Peyer's patch (tissue), 4 donors: ENCODE data around the gene DYRK1A. TPM values are rescaled to one million over a fixed set of nuclear protein-coding genes. Genes with fewer than 3 reads are reported as not detected.

Experiments
- DNase-seq, 3 donors: peaks; one replicate each; pipeline ENCODE4 v3.0.0-alpha.2; 2017 to 2019
- H3K27ac ChIP-seq, 4 donors: fragments of 200-600 bp; sonication (generic); one replicate each; pipeline ENCODE4 v1.5.1; 2016 to 2019
- H3K27me3 ChIP-seq, 2 donors: fragments of 200-600 bp; sonication (generic); one replicate each; pipeline ENCODE4 v1.5.1; 2019
- H3K36me3 ChIP-seq, 3 donors: fragments of 200-600 bp; sonication (generic); one replicate each; pipeline ENCODE4 v1.5.1; 2016 to 2019
- H3K4me1 ChIP-seq, 4 donors: fragments of 200-600 bp; sonication (generic); one replicate each; pipeline ENCODE4 v1.5.1; 2016 to 2019
- H3K4me3 ChIP-seq, 4 donors: fragments of 200-600 bp; sonication (generic); 1 replicate in 3 of 4; 2 replicates in 1 of 4; pipeline ENCODE4 v1.5.1; 2016 to 2019; ENCODE audit warnings: mild to moderate bottlenecking in 1 of 4
- H3K9me3 ChIP-seq, 4 donors: fragments of 200-600 bp; sonication (generic); one replicate each; pipeline ENCODE4 v1.5.1; 2016 to 2019; ENCODE audit warnings: mild to moderate bottlenecking in 1 of 4
- POLR2A ChIP-seq, 2 donors: fragments of 450-650 bp; IDR thresholded peaks; one replicate each; pipeline ENCODE4 v1.5.1; 2017; ENCODE audit warnings: antibody characterized with exemption in 2 of 2, mild to moderate bottlenecking in 2 of 2, moderate library complexity in 2 of 2
- total RNA-seq, 4 donors: library from RNA; depleted of rRNA; stranded (reverse); fragments of >200 nt; gene quantifications; one replicate each; pipeline ENCODE4 v1.1.0, GENCODE V29; 2016
- TF ChIP-seq, protein P1 (sequence below), 6 experiments: fragments of 450-650 bp in 4 of 6; fragments of 200-600 bp in 2 of 6; sonication (generic) in 1 of 6; IDR thresholded peaks; one replicate each; pipeline ENCODE4 v1.5.1; 2017 to 2019; ENCODE audit warnings: antibody characterized with exemption in 6 of 6, mild to moderate bottlenecking in 3 of 6, moderate library complexity in 1 of 6

The DYRK1A gene
- total RNA-seq, 4 donors from 2014 or later = 68.8 to 133 (median 81.3) TPM

DNA sequence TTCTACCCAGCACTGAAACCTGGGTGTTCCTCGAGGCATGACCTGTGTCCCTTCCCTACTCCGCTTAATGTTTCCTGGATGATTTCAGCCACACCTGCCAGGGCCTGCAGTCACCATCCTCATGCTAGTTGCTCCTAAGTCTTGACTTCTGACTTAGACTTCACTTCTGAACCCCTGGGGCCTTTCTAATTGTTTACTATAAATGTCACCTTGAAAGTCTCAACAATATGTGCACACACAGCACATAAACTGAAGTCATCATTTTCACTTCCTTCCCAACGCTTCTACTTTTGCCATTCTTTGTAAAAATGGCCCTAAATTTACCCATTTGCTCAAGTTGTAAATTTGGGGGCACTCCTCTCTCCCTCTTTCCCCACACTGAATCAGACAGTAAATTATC, 141.1 kb downstream of the DYRK1A start:
- Histone ChIP-seq H3K27ac (no peak overlapping the region), H3K4me3 (no peak overlapping the region), H3K27me3 (no peaks in the 10 kb centered on the region), H3K9me3 (no peaks in the 10 kb centered on the region), H3K4me1 (no peaks in the 10 kb centered on the region), H3K36me3 (peaks cover 0 to 90% (median 0%) of the 10 kb centered on the region in 3 donors)
- no peak for DNase-seq
- no peak for TF ChIP-seq POLR2A (IDR thresholded peaks at IDR 0.05)
- TF ChIP-seq, protein P1, sequence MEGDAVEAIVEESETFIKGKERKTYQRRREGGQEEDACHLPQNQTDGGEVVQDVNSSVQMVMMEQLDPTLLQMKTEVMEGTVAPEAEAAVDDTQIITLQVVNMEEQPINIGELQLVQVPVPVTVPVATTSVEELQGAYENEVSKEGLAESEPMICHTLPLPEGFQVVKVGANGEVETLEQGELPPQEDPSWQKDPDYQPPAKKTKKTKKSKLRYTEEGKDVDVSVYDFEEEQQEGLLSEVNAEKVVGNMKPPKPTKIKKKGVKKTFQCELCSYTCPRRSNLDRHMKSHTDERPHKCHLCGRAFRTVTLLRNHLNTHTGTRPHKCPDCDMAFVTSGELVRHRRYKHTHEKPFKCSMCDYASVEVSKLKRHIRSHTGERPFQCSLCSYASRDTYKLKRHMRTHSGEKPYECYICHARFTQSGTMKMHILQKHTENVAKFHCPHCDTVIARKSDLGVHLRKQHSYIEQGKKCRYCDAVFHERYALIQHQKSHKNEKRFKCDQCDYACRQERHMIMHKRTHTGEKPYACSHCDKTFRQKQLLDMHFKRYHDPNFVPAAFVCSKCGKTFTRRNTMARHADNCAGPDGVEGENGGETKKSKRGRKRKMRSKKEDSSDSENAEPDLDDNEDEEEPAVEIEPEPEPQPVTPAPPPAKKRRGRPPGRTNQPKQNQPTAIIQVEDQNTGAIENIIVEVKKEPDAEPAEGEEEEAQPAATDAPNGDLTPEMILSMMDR (IDR thresholded peaks at IDR 0.05) = no peak

DNA sequence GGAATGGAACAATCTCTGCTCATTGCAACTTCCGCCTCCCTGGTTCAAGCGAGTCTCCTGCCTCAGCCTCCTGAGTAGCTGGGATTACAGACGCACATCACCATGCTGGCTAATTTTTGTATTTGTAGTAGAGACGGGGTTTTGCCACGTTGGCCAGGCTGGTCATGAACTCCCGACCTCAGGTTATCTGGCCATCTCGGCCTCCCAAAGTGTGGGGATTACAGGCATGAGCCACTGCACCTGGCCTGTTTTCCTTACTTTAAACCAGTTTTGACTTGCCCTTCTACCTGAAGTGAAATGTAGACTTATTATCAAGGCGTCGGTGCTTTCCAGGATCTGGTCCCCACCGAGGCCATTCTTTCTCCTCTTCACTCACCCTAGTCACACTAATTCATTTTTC, 141.8 kb downstream of the DYRK1A start:
- Histone ChIP-seq H3K9me3 (no peaks in the 10 kb centered on the region), H3K4me1 (no peaks in the 10 kb centered on the region), H3K27ac (no peak overlapping the region), H3K36me3 (peaks cover 0 to 92% (median 0%) of the 10 kb centered on the region in 3 donors), H3K27me3 (no peaks in the 10 kb centered on the region), H3K4me3 (no peak overlapping the region)
- DNase-seq = no peak
- no peak for TF ChIP-seq POLR2A (IDR thresholded peaks at IDR 0.05)
- TF ChIP-seq, protein P1 (IDR thresholded peaks at IDR 0.05) = no peak

DNA sequence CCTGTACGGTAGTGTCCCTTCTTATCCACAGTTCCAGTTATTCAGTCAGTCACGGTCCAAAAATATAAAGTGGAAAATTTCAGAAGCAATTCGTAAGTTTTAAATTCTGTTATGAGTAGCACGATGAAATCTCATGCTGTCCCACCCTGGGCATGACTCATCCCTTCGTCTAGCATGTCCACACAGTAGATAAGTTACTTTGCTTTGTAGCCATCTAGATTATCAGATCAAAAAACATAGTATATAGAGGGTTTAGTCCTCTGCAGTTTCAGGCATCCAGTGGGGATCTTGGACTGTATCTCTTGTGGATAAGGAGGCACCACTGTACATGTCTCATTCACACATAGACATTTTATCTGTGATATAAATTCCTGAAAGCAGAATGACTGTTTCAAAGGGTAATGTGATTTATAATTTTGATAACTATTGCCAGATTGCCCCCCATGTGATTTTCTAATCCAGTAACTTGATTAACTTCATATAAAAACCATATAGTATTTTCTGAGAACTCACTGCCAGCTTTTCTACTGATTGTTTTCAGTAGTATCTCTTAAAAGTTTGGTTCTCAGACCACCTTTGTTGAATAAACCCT, 143.3 kb downstream of the DYRK1A start:
- H3K4me3 ChIP-seq = no peak overlapping the region
- H3K4me1 ChIP-seq = no peaks in the 10 kb centered on the region
- no peaks in the 10 kb centered on the region for H3K27me3 ChIP-seq
- no peaks in the 10 kb centered on the region for H3K9me3 ChIP-seq
- TF ChIP-seq, protein P1 (IDR thresholded peaks at IDR 0.05) = no peak
- no peak for TF ChIP-seq POLR2A (IDR thresholded peaks at IDR 0.05)
- peaks cover 0 to 94% (median 0%) of the 10 kb centered on the region in 3 donors for H3K36me3 ChIP-seq
- no peak for DNase-seq
- H3K27ac ChIP-seq = no peak overlapping the region

DNA sequence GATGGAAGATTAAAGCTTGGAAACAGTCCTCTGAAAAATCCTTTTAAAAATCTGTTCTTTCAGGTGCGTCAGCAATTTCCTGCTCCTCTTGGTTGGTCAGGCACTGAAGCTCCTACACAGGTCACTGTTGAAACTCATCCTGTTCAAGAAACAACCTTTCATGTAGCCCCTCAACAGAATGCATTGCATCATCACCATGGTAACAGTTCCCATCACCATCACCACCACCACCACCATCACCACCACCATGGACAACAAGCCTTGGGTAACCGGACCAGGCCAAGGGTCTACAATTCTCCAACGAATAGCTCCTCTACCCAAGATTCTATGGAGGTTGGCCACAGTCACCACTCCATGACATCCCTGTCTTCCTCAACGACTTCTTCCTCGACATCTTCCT, 145.3 kb downstream of the DYRK1A start:
- DNase-seq = no peak
- no peaks in the 10 kb centered on the region for H3K27me3 ChIP-seq
- no peak overlapping the region for H3K27ac ChIP-seq
- no peaks in the 10 kb centered on the region for H3K9me3 ChIP-seq
- no peak for TF ChIP-seq POLR2A (IDR thresholded peaks at IDR 0.05)
- TF ChIP-seq, protein P1 (IDR thresholded peaks at IDR 0.05) = no peak
- H3K36me3 ChIP-seq = peaks cover 0 to 81% (median 0%) of the 10 kb centered on the region in 3 donors
- no peaks in the 10 kb centered on the region for H3K4me1 ChIP-seq
- no peak overlapping the region for H3K4me3 ChIP-seq

DNA sequence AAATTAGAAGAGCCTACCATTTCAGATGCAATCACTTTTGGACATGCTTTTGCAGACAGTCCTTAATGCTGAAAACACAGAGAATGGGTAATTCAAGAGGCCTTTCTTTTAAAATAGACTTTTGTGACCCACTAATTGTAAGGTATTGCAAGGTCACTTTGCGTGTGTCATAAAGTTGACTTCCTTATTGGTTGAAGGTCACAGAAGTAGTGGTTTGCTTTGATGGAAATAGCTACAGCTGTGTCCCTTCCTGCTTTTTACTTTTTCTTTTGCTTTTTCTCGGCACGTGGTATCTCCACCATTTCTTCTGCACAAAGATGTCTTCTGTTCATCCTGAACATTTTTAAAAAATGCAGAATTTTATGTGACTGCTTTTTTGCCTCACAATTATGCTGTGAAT, 146.8 kb downstream of the DYRK1A start:
- H3K27ac ChIP-seq = no peak overlapping the region
- no peak for DNase-seq
- H3K27me3 ChIP-seq = no peaks in the 10 kb centered on the region
- H3K36me3 ChIP-seq = peaks cover 0 to 70% (median 0%) of the 10 kb centered on the region in 3 donors
- no peaks in the 10 kb centered on the region for H3K9me3 ChIP-seq
- H3K4me3 ChIP-seq = no peak overlapping the region
- TF ChIP-seq POLR2A (IDR thresholded peaks at IDR 0.05) = no peak
- TF ChIP-seq, protein P1 (IDR thresholded peaks at IDR 0.05) = no peak
- H3K4me1 ChIP-seq = no peaks in the 10 kb centered on the region
